ENCODE data around the gene LRG1.

The LRG1 gene

DNA sequence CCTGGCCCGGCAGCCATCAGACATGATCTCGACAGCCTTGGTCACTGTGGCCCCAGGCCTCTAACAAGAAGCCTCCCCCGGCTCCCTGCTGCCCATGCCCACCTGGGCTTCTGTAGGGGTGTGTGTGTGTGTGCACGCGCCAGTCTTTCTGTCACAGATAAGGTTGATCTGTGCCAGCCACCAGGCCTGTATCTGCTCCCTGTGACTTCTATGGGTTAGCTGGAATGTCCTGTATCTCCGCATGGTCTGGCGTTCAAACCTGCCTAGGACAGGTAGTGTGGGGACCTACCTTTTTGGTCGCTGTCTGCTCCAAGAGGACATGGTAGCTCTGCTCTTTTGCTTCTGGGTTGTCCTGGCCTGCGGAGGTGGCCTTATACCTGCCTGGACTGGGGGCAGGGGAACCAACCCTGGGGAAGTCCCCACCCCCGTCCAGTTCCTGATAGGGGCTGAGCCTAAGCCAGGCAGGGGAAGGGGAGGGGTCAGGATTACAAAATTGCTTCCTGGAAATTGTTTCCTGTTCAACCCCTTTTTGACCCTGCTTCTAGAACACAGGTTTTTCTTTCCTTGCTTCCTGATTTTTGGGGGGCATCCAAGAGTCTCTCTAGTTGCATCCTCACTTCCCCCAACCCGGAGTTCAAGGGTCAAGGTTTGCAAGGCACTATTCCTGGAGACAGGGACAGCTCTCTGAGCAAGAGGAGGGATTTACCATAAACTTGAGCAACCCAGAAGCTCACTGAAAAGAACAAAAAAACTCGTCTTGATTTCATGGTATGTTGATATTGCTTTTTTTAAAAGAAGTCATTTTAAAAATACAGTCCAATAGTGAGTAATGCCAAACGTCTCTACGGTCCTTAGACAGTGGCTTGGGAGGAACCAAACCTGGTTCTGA lies at the start of gene LRG1:
LRG1 (minus strand) TSS at position 344 of the 889 bp plus-strand sequence; CDS start at position 321, 23 bp downstream.
- no peak for DNase-seq (ENCODE audit: low spot score)

DNA sequence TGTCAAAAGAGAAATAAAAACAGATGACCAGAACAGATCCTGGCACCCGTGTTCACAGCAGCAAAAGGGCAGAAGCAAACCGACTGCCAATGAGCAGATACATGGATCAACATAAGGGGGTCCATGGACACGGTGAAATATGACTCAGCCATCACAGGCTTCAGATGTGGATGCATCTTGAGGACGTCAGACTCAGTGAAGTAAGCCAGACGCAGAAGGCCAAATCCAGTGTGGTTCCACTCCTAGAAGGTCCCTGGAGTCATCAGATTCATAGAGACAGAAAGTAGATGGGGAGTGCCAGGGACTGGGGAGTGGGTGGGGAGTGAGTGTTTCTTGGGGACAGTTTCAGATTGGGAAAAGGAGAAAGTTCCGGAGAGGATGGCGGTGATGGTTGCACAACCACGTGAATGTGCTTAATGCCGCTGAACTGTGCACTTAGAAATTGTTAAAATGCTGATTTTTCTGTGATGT lies 48.5 kb upstream of the LRG1 start:
- DNase-seq (ENCODE audit: low spot score) = no peak

DNA sequence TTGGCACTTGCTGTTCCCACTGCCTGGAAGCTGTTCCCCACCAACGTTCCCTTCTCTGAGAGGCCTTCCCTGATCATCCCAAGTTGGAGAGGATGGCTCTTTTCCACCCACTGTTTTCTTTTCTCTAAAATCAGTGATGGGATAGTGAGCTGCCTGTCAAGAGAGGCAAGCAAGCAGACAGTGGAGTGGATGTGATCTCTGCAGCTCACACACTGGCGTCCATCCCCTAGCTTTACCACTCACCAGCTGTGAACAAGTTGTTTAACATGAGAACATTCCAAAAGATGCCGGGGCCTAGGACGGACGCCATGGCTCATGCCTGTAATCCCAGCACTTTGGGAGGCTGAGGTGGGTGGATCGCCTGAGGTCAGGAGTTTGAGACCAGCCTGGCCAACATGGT lies 47.7 kb upstream of the LRG1 start:
- no peak for DNase-seq (ENCODE audit: low spot score)

DNA sequence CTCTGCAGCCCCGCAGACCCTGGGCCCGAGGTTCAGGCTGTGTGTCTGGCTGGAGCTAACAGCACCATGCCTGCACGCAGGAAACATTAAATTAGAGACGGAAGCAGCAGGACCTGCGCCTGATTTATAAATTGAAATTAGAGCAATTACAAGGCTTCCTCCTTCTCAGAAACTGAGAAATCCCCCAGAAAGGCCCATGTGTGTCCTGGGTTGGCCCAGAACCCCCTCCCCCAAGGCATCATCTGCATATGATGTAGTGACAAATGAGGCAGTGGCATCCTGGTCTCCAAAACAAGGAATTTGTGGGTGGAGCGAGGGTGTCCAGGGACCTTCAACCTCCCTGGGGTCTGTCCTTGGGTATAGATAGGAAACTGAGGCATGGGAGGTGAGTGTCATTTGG lies 46.9 kb upstream of the LRG1 start:
- DNase-seq (ENCODE audit: low spot score) = no peak

DNA sequence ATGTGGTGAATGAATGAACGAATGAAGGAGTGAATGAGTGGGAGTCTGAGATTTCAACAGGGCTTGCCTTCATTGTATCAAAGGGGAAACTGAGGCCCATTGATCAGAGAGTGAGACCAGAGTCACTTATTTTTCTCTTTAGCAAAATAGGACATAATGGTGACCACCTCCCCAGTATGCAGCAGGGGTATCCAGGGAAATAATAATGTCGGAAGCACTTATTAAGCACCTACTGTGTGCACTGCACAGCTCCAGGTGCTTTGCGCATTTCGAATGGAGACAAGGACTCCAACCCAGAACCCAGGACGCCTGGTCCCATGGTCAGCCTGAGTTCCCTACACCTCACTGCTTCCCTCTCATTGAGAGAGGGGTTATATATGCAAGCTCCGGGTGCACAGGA lies 46.4 kb upstream of the LRG1 start:
- DNase-seq (ENCODE audit: low spot score) = no peak

DNA sequence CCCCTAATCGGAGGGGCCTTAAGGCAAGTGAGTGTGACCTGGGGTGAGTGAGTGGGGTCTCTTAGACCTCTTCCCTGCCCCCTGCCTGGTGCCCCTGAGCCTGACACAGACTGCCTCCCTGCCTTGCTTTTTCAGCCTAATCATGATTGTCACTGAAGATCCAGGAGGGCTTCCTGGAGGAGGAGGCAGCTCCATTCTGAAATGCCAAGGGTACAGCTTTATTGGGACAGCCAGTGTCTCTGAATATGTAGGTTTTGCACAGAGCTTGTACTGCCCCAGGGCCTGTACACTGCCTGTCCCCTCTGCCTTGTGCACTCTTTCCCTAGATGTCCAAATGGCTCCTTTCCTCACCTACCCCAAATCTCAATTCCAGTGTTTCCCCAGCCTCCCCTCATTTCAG lies 45.7 kb upstream of the LRG1 start:
- no peak for DNase-seq (ENCODE audit: low spot score)

DNA sequence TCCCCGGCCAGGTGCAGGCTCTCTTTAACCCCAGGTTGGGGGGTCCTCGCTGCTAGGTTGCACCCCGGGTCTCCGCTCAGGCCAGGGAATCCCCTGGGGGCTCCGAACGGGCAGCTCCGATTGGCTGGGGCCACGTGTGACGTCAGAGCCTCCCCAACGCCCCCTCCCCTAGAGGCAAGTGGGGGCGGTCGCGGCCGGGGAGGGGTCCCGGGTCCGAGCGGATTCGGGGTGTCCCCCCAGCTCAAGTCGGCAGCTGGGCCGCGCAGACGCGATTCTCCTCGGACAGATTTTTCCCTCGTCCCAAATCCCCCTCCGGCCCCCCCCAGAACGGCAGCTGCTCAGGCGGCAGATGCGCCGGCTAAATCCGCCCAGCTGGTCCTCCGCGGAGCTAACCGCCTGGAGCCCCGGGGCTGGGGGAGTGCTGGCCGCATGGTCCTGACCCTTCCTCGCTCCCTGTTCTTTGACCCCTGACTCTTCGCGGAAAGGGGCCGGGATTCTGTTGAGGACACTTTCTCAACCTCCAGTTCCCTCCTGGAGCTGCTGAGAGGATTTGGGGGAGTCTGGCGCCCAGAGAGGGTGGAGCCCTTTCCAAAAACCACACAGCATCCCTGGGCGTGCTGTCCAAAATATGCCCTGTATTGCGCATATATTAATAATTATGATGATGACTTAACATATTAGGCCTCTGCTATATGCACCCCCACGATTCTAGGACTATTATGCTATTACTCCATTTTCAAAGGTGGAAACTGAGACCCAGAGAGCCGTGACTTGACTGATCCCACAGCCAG lies 45.0 kb upstream of the LRG1 start:
- DNase-seq (ENCODE audit: low spot score) = no peak

GRCh38 chr19:4583961-4584669 lies 44.3 kb upstream of the LRG1 start:
- peak; percentile 77 for DNase-seq (ENCODE audit: low spot score)

- DNase-seq (ENCODE audit: low spot score) = no peak
These were observed 43.4 kb upstream of the LRG1 start for GRCh38 chr19:4582980-4583842.

GRCh38 chr19:4581666-4582553 lies 42.1 kb upstream of the LRG1 start:
- DNase-seq (ENCODE audit: low spot score) = peak; percentile 79

DNA sequence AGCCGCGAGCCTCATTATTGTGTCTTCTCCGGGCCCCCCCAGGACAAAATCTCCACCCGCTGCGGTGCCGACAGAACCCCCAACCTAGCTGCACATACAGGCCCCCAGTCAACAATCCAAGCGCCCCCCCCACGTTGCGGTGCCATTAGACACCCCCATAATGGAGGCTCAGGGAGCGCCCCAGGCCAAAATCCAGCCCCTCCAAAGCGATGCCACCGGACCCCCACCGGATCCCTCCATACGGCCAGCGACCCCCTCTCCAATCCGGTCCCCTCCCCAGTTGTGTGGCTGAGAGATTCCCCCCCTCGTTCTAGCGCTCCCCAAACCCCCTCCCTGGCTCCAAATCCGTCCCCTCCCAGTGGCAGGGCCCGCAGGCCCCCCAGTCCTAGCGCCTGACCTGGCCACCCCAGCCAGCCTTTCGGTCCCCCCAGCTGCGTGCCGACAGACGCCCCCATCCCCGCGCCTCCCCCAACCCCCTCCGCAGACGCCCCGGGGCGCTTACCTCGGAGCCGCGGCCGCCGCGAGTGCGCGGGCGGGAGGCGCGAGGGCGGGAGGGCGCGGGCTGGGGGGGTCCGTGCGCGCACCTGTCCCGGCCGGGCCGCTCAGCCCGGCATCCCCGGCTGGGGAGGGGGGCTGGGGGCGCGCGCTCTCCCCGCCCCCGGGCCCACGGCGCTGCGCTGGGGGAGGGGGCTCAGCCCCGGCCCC lies 41.3 kb upstream of the LRG1 start:
- DNase-seq (ENCODE audit: low spot score) = no peak

GRCh38 chr19:4580021-4580901 lies 40.4 kb upstream of the LRG1 start:
- DNase-seq (ENCODE audit: low spot score) = no peak

- no peak for DNase-seq (ENCODE audit: low spot score)
These were observed 39.6 kb upstream of the LRG1 start for GRCh38 chr19:4579389-4579788.

DNA sequence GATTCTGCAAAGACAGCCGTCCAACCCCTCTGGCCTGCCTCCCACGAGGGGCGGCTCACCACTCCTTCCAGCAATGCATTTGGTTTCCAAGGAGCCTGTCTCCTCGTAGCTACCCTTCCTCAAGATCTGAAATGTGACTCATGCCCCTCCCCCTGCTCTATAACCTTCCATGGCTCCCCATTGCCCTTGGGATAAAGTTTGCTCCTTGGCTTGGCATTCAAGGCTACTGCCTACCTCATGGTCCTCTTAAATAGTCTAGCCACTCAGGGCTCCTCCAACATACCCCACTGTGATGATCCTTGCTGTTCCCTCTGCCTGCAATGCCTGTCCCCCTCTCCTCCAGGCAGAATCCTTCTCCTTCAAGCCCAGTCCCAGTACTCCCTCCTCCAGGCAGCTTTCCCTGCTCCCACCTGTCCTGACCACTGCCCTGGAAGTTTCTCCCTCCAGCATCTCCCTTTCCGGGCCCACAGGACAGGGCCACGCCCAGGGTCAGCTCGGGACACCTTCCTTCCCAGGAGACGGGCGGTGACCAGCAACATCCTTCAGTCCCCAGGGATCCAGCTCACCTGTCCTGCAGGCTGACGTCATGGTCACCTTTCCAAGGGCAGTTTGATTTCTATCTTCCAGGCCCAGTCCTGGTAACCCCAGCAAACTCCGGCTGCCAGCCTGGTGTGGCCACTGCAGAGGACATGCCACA lies 38.9 kb upstream of the LRG1 start:
- DNase-seq (ENCODE audit: low spot score) = no peak

- peak; percentile 50 for DNase-seq (ENCODE audit: low spot score)
These were observed 37.4 kb upstream of the LRG1 start for GRCh38 chr19:4577020-4577782.

GRCh38 chr19:4576016-4576933 lies 36.4 kb upstream of the LRG1 start:
- peak; percentile 75 for DNase-seq (ENCODE audit: low spot score)
